ENCODE results near the gene CFAP74. TPM values are rescaled to one million over a fixed set of nuclear protein-coding genes. Genes with fewer than 3 reads are reported as not detected.

The CFAP74 gene, protein sequence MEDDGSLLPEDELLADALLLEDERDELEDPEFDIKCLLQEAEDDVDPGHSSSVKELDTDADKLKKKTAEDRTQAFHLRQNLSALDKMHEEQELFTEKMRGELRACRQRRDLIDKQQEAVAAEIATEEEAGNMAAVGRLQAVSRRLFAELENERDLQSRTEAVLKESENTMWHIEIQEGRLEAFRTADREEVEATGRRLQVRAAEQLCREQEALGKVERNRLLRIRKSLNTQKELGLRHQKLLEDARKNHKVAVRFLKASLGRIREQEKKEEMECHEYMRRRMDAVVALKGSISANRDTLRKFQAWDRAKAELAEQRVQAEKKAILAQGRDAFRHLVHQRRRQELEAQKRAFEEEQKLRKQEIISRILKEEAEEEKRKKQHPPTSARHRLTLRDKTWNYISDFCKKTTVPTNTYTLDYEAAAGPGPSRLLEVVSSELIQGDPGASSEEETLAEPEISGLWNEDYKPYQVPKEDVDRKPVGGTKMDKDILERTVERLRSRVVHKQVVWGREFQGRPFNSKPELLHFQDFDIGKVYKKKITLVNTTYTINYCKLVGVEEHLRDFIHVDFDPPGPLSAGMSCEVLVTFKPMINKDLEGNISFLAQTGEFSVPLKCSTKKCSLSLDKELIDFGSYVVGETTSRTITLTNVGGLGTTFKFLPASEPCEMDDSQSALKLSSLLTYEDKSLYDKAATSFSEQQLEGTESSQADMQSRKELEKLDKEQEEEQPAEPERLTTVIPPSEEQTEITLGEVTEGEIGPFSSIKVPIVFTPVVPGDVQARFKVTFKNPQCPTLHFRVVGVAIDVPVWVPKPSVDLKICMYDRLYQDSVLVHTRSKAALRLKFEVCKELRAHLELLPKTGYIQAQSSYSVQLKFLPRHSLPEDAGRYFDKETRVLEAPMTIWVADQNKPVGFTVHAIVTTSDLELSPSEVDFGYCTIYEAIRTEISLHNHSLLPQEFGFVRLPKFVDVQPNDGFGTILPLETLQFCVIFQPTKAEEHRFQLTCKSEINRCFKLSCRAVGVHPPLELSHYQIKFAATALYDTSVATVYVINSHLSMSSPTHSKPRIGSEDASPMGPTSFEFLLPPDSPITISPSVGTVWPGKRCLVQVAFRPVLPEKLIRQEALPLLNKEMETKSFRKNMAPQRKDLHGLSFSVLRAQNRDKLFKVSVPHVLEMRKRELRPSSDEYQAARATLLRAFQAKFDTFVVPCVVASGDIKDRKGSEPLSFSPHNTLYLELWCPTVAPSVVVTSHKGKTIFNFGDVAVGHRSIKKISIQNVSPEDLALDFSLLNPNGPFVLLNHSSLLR (N-terminal part only)
- total RNA-seq (2014; rRNA removed), result 0.23 TPM in 1 of 2 replicates, not detected in the other
- percentile 6 among the genes with signal in this experiment for Bru-seq, nascent RNA
- percentile 6 among the genes with signal in this experiment for BruChase-seq, experiment 1, labeled RNA remaining after a 6-hour chase
- percentile 2 among the genes with signal in this experiment for BruChase-seq, experiment 2, labeled RNA remaining after a 2-hour chase
- long read RNA-seq, result 0 reads

DNA sequence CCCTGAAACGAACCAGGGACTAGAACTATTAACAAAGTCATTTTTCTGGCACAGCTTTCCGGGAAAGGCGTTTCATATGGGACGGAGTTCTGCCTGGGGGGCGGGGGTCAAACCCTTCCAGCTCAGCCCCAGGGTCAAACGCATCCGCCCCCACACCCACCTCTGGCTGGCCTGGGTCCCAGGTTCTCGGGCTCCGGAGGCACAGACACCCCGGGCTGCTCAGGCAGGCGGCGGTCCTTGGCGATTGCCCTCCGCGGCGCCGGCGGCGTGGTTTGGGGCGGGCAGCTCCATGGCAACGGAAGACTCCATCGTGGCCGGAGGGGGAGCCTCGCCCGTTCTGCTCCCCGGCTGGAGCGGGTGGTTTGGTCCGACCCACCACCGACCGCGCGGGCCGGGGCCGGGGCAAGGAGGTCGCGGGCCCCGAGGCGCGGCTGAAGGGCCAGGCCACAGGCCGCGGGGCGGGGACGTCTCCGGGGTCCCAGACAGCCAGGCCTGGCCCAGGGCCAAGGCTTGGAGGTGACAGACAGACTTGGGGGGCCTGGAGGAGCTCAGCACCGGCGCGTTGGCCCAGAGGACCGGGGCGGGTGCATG, at the start of gene CFAP74:
Gene CFAP74 (minus strand): TSS at position 246 of the 591 bp plus-strand sequence. CDS start 12,830 bp downstream, outside the sequence.
- Histone ChIP-seq H3K4me3 (ENCODE audit: low read length) (peak within 1 kb of the TSS; percentile 27; the same call in 1 of the 2 replicates), H3K9me3 (ENCODE audit: low read length) (no peaks in the 10 kb centered on the region), H3K36me3 (ENCODE audit: low read depth, low read length) (no peaks in the 10 kb centered on the region), H3K4me2 (ENCODE audit: low read length) (peak within 1 kb of the TSS; percentile 32; the same call in 1 of the 2 replicates), H3K4me1 (ENCODE audit: insufficient read depth, low read length) (peaks cover 6% of the 10 kb centered on the region), H3K27ac (ENCODE audit: low read length) (no peak within 1 kb of the TSS), H3K27me3 (ENCODE audit: low read length) (no peaks in the 10 kb centered on the region), H3F3A (ENCODE audit: low read length, unreplicated experiment) (no peaks in the 10 kb centered on the region), H4K20me1 (ENCODE audit: low read length) (no peaks in the 10 kb centered on the region), H3K79me2 (ENCODE audit: low read length) (no peaks in the 10 kb centered on the region), H2AFZ (ENCODE audit: low read length) (no peak within 1 kb of the TSS), H3K9me2 (replicated peaks; ENCODE audit: low read length) (no peaks in the 10 kb centered on the region), H3K9ac (ENCODE audit: low read length) (no peak within 1 kb of the TSS)
- ChIA-PET POLR2A (ENCODE audit: unreplicated experiment) (no interaction called here), CTCF (no interaction called here)
- intact Hi-C loops (cut with micrococcal nuclease), result no loop called here
- ATAC-seq (no peak), DNase-seq (no peak)
- no TSS peak for BruUV-seq (replicated peaks)
- no peak for TF ChIP-seq EZH2phosphoT487 (IDR thresholded peaks at IDR 0.05; ENCODE audit: borderline replicate concordance, low read length)
- TF ChIP-seq CTCF (conservative IDR thresholded peaks at IDR 0.05; ENCODE audit: low read depth, low read length), result no peak
- no peak for TF ChIP-seq EZH2 (IDR thresholded peaks at IDR 0.05; ENCODE audit: low read length, unreplicated experiment)

DNA sequence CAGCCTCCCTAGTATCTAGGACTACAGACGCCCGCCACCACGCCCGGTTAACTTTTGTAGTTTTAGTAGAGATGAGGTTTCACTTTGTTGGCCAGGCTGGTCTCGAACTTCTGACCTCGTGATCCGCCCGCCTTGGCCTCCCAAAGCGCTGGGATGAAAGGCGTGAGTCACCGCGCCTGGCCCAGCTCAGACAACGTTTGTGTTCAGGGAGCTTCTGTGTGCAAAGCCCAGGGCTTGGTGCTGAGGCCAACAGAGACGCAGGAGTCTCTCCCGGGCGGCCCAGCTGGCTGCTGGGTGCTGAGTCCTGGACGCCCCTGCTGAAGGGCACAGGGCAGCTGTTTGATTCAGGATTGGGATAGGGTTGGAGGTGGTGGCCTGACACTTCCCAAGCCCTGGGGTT, 49.6 kb upstream of the CFAP74 start:
- Histone ChIP-seq H3K27ac (ENCODE audit: low read length) (no peak overlapping the region), H3K4me3 (ENCODE audit: low read length) (no peak overlapping the region), H3K4me1 (ENCODE audit: insufficient read depth, low read length) (peaks cover 15% of the 10 kb centered on the region), H3K9ac (ENCODE audit: low read length) (no peak overlapping the region), H3K79me2 (ENCODE audit: low read length) (peaks cover 38% of the 10 kb centered on the region), H3K9me2 (replicated peaks; ENCODE audit: low read length) (no peaks in the 10 kb centered on the region), H4K20me1 (ENCODE audit: low read length) (no peaks in the 10 kb centered on the region), H3K27me3 (ENCODE audit: low read length) (no peaks in the 10 kb centered on the region), H2AFZ (ENCODE audit: low read length) (no peak overlapping the region), H3F3A (ENCODE audit: low read length, unreplicated experiment) (no peaks in the 10 kb centered on the region), H3K4me2 (ENCODE audit: low read length) (no peak overlapping the region), H3K36me3 (ENCODE audit: low read depth, low read length) (peaks cover 16% of the 10 kb centered on the region; the same call in 1 of the 2 replicates), H3K9me3 (ENCODE audit: low read length) (no peaks in the 10 kb centered on the region)
- intact Hi-C loops (cut with micrococcal nuclease), result no loop called here
- TF ChIP-seq EZH2 (IDR thresholded peaks at IDR 0.05; ENCODE audit: low read length, unreplicated experiment) (no peak), CTCF (conservative IDR thresholded peaks at IDR 0.05; ENCODE audit: low read depth, low read length) (no peak), EZH2phosphoT487 (IDR thresholded peaks at IDR 0.05; ENCODE audit: borderline replicate concordance, low read length) (no peak)
- no TSS peak for BruUV-seq (replicated peaks)
- DNase-seq (no peak), ATAC-seq (no peak)
- CTCF ChIA-PET, result no interaction called here
- POLR2A ChIA-PET (ENCODE audit: unreplicated experiment), result no interaction called here

Measured in PC-3 (cell line).